NT2/D1 (cell line): ENCODE measurements around the gene FMN2.

ENCODE experiments used
- SUZ12 ChIP-seq: IDR thresholded peaks from 2 replicates; pipeline ENCODE4 v1.6.1; 2011; ENCODE audit not compliant: insufficient read length, insufficient read depth; ENCODE audit errors: extremely low read depth
- YY1 ChIP-seq: IDR thresholded peaks from 2 replicates; pipeline ENCODE4 v1.6.1; 2011; ENCODE audit not compliant: insufficient read length, insufficient read depth
- ZNF274 ChIP-seq: IDR thresholded peaks from 2 replicates; pipeline ENCODE4 v1.6.1; 2011; ENCODE audit warnings: mild to moderate bottlenecking, low read depth, low read length

GRCh38 chr1:240093120-240093961 is 1.7 kb downstream of the FMN2 start:
- TF ChIP-seq ZNF274: no peak
- no peak for TF ChIP-seq YY1
- no peak for TF ChIP-seq SUZ12
